ENCODE data around the gene PTGDS. TPM values are rescaled to one million over a fixed set of nuclear protein-coding genes. Genes with fewer than 3 reads are reported as not detected.
A peak's percentile ranks its signal among the peaks of the same experiment; 100 is the strongest.

PTGDS gene
- 2.0 TPM in 1 of 2 replicates, not detected in the other for total RNA-seq (2014; rRNA removed)
- polyA plus RNA-seq (2012) = 0.83 TPM

GRCh38 chr9:136977223-136977622, at the start of gene PTGDS:
Gene PTGDS, plus strand, starts transcription at chr9:136977504. Its CDS starts 75 bp downstream, at chr9:136977579.
- DNase-seq (ENCODE audit: low read depth) = no peak

DNA sequence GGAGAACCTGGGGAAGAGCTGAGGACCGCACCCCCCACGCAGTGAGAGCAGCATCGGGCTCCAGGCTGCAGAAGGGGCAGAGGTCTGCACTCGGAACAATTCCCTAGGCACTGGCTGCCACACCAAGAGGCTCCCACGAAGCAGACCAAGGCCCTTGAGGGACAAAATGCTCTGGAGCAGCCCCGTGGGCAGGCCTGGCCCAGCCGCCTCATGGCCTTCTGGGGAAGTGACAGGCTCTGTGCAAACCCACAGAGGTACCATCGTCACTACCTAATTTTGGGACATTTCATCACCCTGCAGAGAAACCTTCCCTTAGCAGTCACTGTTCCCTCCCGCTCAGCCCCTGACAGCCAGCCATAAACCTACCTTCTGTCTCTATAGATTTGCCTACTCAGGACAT, 48.7 kb upstream of the PTGDS start:
- no peak for DNase-seq (ENCODE audit: low read depth)

GRCh38 chr9:136930014-136930413, 47.3 kb upstream of the PTGDS start:
- DNase-seq (ENCODE audit: low read depth) = no peak

GRCh38 chr9:136931611-136932130, 45.6 kb upstream of the PTGDS start:
- DNase-seq (ENCODE audit: low read depth) = no peak

GRCh38 chr9:136934277-136934676, 43.0 kb upstream of the PTGDS start:
- no peak for DNase-seq (ENCODE audit: low read depth)

GRCh38 chr9:136935651-136936050, 41.7 kb upstream of the PTGDS start:
- no peak for DNase-seq (ENCODE audit: low read depth)

GRCh38 chr9:136936645-136937170, 40.6 kb upstream of the PTGDS start:
- peak; percentile 78 for DNase-seq (ENCODE audit: low read depth)

DNA sequence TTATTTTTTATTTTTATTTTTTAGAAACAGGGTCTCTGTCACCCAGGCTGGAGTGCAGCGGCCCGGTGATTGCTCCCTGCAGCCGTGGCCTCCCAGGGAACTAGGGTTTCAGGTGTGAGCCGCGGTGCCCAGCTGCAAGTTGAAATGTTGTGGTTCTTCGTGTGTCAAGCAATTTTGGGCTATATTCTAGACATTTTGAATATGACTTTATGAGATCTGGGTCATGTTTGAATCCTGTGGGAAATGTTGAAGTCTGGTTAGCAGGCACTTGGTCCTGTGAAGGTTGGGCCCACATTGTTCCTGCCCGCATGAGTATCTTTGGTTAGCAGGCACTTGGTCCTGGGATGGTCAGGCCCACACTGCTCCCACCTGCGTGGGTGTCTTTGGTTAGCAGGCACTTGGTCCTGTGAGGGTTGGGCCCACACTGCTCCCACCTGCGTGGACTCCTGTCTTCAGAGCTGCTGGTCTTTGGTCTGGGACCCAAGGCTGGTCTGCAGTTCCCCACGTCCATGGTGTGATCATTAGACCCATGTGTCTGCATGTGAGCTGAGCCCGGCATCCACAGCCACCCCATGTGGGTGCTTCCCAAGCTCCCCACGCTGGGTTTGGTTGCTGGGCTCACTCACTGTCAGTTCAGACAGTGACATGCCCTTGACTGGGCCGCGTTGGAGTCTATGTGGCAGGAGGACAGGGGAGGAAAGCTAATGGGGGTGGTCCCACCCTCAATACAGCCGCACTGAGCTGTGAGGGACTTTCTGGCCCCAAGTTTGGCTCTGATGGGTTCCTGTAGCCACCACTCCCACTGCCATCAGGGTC, 39.9 kb upstream of the PTGDS start:
- DNase-seq (ENCODE audit: low read depth) = no peak

- no peak for DNase-seq (ENCODE audit: low read depth)
These were observed 37.8 kb upstream of the PTGDS start for GRCh38 chr9:136939431-136939995.

DNA sequence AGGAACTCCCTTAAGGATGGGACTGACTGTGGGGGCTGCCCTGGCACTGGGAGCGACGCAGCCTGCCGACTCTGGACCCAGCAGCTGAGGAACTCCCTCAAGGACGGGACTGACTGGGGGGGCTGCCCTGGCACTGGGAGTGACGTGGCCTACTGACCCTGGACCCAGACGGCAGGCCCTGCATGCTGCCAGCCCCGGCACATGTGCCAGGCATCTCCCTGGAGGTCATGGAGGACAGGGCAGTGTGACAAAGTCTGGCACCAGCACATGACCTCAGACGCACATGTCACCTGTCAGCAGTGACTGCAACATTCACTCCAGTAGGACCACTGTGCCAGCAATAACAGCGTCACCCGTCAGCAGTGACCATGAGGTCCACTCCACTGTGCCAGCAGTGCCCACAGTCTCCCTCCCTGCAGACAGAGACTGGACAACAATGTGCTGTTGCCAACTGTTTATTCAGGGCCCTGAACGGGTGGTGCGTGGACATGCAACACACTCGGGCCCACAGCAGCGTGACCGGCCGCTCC, 37.2 kb upstream of the PTGDS start:
- DNase-seq (ENCODE audit: low read depth) = no peak

DNA sequence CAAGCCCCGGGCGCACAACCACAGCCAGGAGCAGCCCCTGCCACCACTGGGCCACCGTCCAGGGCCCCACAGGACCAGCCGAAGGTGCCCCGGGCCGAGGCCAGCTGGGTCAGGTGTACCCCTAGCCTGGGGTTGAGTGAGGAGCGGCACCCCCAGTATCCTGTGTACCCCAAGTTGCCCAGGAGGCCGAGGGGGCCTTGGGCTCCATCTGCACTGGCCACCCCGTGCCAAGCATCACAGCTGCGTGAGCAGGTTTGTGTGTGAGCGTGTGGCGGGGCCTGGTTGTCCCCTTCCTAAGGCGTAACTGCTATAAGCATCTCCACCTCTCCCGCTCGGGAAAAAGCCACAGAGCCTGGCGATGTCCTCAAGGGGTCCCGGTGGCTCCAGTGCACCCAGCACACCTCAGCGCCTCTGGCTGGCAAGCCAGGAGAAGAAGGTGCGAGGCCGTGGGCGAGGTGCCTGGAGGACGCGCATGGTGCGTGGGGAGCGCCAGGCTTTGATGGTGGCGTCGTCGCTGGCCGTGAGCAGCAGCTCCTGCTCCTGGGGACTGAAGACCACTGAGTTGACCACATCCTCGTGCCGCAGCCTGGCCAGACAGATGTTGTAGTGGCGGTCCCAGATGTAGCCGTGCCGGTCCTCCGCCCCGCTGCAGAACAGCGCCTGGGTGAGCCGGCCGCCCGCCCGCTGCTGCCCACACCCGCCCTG, 36.6 kb upstream of the PTGDS start:
- DNase-seq (ENCODE audit: low read depth) = no peak

DNA sequence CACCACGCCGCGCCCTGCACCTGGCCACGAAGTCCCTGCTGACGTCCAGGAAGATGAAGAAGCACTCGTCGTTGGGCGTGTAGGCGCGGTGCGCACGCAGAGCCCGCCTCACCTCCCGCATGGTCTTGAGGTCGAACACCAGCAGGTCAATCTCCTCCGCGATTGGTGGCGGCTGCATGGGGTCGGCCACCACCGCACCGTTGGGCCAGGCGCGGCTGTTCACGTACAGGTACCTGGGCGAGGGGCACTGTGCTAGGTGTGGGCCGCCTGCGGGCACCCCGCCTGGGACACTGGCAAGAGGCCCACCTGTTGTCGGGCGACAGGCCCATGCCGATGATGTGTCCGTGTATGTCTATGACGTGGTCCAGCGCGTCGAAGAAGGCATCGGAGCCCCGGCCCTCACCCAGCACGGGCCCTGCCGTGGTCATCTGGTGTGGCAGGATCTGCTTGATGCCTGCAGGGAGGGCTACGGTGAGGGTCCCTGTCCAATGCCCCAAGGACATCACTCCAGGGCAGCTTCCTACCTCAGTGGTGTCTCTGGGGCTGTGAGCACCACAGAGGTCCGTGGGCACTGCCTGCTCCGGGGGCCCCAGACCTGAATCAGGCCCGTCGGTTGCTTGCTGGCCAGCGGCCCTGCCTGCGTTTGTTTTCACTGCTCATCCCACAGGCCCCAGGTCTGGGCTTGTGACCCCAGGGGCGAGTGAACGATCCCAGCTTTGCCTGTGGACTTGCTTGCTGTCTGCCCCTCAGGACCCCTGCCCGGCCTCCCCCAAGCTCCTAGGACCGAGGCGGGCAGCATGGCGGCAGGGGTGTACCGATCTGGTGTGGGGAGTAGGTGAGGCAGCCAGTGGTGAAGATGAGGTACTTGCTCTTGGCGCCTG, 35.8 kb upstream of the PTGDS start:
- no peak for DNase-seq (ENCODE audit: low read depth)

DNA sequence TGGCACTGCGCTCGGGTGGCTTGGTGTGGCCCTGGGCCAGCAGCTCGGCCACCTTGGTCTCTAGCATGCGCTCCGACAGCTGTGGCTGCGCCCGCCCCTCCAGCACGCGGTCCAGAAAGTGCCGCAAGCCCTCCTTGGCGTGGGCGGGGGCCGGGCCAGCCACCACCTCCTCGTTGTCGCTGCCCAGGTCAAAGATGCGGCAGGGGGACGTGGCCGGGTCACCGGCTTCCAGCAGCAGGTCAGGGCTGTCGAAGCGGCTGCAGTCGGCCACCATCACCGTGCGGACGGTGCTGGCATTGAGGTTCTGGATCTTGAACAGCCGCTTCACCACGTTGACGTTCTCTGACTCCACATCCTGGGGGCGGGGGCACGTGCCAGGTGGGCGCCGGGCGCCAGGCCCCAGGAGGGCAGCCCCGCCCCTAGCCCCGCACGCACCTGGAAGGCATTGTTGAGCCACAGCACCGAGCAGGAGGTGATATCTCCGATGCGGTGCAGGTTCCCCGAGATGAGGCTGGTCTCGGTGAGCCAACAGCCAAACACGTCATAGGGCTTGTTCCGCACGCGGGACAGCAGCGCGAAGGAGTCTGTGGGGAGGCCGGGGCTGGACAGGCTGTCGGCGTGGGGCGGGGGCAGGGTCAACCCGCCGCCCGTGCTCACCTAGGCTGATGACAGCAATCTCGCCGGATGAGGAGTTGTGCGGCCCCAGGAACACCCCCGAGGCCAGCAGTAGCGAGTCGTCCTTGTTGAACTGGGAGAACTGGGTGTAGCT, 35.0 kb upstream of the PTGDS start:
- no peak for DNase-seq (ENCODE audit: low read depth)

GRCh38 chr9:136942881-136943230, 34.4 kb upstream of the PTGDS start:
- DNase-seq (ENCODE audit: low read depth) = no peak

DNA sequence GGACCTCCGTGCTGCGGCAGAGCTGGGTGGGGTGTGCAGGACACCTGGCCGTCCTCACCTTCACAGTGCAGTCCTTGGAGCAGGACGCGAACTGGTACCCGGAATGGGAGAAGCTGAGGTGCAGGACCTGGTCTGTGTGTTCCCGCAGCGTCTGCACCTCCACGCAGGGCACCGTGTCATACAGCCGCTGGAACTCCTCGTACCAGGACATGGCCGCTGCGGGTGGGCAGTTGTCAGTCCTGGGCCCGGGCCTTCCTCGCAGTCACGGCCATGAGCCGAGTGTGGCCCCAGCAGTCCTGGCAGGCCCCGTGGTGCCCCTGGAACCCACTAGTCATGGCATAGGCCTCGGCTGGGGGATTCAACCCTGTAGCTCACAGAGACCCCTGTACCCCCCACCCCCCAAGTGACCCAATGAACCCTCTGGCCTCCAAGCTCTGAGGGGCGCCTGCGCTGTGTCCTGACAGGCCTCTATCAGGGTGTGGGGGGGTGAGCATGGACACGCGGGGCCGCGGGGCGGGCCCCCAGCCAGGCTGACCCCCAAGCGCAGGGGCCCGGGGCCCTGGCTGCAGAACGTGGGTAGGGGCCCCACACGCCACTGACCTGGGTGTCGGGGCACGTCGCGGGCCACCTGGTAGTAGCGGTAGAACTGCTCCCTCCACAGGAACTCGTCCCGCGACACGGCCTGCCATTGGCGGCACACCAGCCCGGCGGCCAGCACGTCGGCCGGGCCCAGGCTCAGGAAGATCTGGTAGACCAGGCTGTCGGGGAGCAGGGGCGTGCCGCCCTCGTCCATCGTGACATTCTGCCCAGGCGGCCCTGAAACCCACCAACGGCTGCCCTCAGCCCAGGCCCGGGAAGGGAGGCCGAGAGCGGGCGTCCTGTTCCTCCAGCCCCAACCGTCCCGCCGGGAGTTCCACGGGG, 33.8 kb upstream of the PTGDS start:
- peak; percentile 19 for DNase-seq (ENCODE audit: low read depth)

- peak; percentile 61 for DNase-seq (ENCODE audit: low read depth)
These were observed 33.1 kb upstream of the PTGDS start for GRCh38 chr9:136944212-136944518.

- peak; percentile 90 for DNase-seq (ENCODE audit: low read depth)
These were observed 32.6 kb upstream of the PTGDS start, which contains the start of the genes C8G and FBXW5 for GRCh38 chr9:136944519-136945332. Gene C8G, plus strand, starts transcription at chr9:136945243. Its CDS starts 78 bp downstream, at chr9:136945321. Gene FBXW5, minus strand, starts transcription at chr9:136944738. Its CDS starts 655 bp downstream, at chr9:136944083.
